GM19438 (cell line): ENCODE results near the gene KCNH8.
A peak's percentile ranks its signal among the peaks of the same experiment; 100 is the strongest.

Source experiments
- ATAC-seq: cut with Tn5 transposase; IDR thresholded peaks from one replicate; pipeline ENCODE4 v1.9.1; 2021; ENCODE audit warnings: low read depth; ENCODE audit not compliant: unreplicated experiment

Gene KCNH8

DNA sequence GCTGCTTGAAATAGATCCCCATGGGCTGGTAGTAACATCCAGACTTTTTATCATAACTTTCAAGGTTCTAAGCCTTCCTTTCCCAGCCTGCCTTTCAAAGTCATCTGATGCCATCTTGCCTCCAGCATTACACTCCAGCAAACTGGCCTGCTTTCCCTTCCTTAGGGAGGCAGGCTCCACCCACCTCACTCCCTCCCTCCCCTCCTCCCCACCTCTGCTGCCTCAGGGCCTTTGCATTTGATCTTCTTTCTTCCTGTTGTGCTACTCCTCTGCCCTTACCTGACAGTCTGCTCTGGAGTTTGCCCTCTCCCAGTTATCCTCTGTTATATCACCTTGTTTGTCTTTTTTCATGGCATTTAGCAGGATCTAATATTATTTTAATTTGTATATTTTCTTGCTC lies 319.5 kb downstream of the KCNH8 start:
- ATAC-seq = no peak

DNA sequence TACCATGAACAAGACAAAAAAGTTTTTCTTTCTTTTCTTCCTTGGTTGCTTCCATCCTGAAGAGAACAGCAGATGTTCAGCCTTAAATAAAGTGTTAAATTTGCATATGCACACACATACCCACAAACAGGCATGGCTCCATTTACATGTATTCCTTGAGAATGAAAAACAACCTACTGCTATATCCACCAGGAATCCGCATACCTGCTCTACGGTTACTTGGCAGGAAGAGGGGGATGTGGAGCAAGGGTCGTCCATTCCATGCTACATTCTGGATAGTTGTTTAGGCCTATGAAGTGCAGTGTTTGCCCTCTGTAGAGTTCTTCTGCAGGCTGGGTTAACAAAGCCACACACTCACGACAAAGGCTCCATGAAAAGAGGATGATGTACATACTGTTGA lies 322.8 kb downstream of the KCNH8 start:
- no peak for ATAC-seq

DNA sequence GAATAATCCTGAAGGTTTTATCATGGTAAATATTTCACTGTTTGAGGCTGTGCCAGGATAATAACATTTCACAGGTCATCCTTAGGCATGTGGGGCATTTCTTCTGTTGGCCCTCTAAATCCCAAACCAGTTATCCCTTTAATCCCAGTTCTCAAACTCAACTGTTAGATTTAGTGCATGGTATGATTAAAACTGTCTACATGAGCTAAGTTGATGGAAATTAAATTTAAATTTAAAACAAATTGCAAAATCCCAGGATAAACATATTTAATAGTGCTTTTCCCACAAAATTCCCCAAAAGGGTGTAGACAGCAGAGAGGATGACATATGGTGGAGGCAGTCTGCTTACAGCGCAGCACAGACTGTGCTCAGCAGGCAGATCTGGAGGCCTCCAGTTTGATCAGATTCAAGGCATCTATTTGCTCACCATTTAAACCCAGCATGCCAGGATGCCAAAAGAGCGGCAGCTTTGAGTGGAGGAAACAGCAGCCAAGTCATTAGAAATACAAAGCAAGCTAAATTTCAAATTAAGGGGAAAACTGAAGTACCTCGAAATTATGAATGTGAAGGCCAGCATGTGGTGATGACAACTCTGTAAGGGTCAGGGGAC lies 325.8 kb downstream of the KCNH8 start:
- no peak for ATAC-seq

DNA sequence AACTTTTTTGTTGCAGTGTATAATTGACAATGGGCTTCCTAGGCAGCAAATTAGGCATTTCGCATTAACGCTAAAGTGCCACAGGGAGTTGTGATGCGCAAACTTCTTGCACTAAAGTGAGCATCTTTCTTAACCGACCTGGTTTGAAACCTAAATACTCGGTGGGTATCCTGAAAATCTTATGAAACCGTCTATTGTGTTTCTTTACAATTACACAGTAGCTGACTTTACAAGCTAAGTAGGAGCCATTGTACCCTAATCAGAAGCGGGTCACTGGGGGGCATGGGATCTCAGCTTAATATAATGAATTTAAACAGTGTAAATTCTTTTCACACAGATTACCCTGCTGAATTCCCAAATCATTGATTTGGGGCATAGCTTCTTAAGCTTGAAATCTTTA lies 328.0 kb downstream of the KCNH8 start:
- no peak for ATAC-seq

DNA sequence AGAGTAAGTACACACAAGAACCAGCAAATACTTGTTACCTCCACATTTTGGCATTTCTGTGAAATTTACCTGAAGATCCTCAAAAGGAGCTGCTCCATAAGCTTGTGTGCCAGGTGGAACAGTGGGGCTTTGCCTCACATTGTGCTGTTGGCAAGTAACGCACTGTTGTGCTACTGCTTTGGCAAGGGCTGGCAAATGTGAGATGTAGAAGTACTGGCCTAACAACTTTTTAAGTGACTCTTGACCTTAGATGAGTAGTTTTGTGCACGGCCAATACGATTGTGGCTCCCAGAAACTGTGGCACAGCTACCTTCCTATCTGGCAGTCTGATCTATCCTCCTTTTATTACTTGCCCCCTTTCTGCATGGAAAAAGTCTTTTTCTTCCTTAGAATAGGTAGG lies 337.0 kb downstream of the KCNH8 start:
- no peak for ATAC-seq

DNA sequence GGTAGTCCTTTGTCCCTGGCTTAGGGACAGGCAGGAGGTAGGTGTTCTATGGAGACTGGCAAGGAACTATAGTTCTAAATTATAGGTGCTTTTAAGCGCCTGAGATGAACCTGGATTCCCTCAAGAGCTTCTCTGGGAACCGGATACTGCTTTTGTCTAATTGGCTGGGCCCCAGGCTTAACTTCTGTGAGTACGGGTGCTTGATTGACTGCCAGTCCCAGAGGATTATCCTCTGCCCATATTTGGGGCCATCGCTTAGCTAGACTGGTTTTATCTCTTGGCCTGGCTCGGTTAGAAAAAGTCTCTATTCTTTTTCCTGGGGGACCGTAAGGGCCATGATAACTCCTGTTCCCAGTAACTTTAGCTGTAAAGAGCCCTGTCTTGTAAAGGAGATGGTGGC lies 339.1 kb downstream of the KCNH8 start:
- no peak for ATAC-seq

DNA sequence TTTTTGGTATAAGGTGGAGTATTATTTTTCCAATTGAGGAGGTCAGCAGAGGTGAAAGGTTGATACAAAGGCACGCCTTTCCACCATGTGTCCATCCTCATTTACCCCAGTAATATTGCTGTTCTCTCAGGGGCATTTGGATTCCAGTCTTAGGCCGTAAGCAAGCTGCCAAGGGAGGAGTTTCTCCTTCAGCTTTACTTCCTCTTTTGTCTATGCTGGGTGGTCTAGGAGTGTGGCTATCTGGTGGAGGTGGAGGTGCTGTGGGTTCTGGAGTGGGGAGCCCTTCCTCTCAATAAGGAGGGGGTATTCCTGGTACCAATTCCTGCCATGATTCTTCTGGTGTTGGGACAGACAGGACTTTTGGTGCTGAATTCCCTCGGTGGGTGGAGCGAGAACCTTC lies 340.6 kb downstream of the KCNH8 start:
- no peak for ATAC-seq

DNA sequence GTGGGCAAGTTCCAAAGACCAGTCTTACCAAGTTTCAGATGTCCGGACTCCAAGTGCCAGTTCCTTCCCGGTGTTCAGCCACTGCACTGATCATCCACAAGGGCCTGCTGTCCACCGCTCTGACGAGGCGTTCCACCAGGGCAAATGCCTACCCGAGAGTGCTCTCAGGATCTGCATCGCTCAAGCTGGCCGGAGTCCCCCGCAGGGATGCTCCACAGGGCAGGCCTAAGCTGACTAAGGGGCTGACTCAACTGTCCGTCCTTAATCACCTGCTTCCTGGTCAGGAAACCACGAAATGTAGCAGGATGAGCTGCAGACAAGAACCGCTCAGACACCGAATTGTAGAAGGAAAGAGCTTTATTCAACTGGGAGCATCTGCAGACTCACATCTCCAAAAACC lies 341.6 kb downstream of the KCNH8 start:
- no peak for ATAC-seq

DNA sequence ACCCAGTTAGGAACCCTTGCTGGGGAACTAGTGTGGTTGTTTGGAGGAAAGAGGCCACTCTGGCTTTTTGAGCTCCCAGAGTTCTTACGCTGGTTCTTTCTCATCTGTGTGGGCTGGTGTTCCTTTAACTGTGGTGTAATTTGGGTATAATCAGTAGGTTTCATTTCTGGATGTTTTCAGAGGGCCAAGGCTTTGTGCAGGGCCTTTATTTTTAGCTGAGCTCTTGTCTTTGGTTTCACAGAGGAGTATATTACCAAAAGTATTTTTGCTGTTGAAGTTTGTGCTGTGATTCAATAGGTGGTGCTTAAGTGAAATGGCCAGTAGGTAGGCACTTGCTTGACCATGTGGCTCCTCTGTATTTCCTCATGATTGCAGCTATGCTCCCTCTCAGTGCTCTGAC lies 357.9 kb downstream of the KCNH8 start:
- ATAC-seq = no peak

DNA sequence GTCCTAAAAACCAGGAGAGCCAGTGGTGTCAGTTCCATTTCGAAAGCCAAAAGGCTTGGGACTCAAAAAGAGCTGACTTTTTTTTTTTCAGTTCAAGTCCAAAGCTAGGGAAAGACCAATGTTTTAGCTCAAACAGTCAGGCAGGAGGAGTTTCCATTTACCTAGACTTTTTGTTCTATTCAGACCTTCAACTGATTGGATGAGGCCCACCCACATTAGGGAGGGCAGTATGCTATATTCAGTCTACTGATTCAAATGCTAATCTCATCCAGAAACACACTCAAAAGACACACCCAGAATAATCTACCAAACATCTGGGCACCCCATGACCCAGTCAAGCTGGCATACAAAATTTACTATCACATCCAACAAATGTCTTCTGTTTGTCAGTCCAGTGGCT lies 374.0 kb downstream of the KCNH8 start:
- ATAC-seq = no peak

DNA sequence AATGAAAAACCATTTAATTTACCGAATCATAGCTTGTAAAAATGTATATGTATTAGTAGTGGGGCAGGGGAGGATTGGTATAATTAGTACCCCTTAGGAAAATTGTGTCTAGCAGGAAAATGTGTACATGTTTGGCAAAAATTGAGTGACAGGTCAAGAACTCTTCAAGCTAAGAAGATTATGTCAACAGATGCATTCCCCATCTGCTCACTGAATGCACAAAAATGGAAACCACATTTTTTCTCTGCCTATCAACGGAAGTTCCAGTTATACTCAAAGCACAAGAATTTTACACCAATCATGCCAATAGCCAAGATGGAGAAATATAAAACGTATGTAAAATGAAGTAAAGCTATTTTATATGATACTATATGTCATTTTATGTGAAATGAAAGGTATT lies 377.8 kb downstream of the KCNH8 start:
- no peak for ATAC-seq

DNA sequence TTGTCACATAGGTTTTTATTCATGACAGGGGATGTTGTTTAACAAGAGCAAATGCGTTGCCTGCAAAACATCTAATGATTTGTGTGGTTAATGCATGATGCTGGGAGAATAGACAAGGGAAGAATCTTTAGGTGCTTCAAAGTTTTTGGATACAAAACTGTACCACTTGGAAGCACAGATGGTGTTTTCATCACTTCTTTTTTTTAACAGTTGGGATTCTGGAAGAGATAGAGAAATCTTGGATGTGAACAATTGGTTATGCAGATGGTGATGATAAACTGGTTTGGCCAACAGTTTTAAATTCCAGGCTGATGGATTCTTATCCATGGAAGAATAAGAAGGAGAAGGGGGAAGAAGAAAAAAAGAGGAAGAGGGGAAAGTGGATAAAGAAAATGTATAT lies 379.4 kb downstream of the KCNH8 start:
- no peak for ATAC-seq

DNA sequence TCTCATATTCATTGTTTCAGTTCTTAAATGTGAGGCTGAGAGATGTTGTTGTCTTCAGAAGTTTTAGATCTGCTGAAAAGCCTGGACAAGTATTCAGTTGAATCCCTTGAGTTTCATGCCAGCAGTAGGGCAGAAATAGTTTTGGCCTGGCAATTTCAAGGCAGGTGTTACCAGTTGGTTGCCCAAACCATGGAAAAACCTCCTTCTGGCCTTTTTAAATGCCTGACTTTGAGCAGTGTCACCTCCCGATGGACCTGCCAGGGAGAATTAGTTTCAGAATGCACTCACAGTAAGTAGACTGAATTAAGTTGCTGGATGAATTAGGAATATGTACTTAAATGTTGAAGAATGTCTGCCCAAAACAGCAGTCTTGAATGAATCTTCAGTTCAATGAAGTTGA lies 383.1 kb downstream of the KCNH8 start:
- ATAC-seq = no peak

DNA sequence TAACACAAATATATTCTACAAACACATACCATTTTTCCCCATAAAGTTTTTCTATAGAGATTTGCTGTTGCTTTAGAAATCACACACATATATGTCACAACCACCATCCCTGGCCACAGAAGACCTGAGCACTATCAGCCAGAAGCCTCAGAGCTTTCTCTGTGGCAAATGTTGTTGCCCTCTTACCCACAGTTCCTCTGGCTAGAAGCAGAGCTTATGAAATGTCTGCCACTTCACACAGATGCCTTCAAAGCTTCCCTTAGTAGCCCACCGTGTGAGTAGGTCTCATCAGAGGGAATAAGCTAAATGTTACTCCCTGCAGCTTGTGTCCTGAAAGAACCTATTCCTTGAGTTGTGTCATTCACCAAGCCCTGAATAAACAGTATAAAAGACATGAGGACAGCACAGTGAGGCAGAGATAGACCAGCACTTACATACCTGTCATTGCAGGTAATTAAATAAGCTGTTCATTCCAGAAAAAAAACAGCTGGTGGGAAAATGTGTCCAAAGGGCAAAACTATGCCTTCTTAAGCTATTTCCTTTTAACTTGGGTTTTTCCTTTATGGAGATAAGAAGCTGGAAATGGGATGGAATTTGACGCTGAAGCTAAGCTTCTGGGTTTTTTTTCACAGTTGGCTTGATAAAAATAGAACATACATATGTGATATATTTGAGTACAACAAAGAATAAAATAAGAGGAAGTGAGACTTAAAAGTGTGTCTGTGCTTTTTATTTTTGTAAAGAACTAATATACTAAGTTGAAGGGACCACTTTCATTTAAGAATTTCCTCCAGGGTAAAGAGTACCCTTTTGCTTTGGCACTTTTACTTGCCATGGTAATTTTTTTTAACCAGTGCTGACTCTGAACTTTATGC lies 391.4 kb downstream of the KCNH8 start:
- peak; percentile 45 for ATAC-seq

DNA sequence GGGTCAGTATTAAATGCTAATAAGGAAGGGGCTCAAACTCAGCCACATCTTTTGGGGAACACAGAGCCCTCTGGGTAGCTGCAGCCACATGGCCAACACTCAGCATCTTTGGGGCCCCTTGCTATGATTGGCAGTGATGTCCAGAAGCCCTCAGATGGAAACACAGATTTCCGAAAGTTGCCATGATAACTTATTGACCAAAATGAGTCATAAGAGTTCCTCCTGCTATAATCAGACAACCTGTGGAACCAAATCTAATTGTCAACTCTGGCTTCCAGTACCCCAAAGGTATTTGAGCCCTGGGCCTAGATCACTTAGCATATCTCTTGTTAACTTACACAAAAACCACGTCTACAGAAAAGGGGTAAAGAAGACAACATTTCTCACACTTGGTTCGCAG lies 392.2 kb downstream of the KCNH8 start:
- peak; percentile 51 for ATAC-seq

DNA sequence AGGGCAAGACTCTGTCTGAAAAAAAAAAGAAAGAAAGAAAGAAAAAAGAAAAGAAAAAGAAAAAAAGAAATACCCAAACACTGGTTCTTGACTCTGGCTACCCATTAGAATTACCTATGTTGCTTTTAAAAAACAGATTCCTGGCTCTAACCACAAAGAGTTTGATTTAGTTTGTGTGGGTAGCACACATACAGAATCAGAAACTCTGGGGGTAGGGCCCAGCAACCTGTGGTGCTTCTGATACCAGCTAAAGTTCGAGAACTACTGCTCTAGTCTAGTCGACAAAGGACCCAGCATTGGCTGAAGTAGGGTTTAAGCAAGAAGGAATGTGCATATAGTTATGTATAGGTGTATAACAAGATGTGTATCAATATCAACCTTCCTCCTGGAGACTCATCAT lies 393.0 kb downstream of the KCNH8 start:
- no peak for ATAC-seq

DNA sequence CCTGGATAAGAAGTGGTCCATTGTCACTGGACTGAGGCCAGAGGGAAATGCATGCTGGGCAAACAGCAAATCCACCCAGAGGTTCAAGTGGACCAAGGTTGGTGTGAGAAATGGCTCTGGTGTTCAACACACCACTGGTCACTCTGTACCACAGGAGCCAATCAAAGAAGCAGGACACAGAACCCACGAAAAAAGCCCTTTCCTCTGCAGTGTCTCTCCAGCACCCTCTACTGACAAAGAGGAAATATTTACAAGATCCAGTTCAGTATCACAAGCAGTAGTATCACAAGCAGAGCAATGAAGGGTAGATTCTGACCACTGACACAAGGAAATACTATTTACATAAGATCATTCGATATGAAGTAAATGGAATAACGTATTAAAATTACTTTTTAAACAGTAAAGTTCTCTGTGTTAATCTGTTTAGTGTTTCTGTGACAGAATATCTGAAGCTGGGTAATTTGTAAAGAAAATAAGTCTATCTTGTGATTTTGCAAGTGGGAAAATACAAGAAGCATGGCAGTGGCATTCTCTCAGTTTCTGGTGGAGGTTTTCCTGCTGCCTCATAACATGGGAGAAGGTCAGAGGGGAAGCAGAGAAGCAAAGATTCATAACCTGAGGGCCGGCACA lies 395.0 kb downstream of the KCNH8 start:
- ATAC-seq = peak; percentile 45

DNA sequence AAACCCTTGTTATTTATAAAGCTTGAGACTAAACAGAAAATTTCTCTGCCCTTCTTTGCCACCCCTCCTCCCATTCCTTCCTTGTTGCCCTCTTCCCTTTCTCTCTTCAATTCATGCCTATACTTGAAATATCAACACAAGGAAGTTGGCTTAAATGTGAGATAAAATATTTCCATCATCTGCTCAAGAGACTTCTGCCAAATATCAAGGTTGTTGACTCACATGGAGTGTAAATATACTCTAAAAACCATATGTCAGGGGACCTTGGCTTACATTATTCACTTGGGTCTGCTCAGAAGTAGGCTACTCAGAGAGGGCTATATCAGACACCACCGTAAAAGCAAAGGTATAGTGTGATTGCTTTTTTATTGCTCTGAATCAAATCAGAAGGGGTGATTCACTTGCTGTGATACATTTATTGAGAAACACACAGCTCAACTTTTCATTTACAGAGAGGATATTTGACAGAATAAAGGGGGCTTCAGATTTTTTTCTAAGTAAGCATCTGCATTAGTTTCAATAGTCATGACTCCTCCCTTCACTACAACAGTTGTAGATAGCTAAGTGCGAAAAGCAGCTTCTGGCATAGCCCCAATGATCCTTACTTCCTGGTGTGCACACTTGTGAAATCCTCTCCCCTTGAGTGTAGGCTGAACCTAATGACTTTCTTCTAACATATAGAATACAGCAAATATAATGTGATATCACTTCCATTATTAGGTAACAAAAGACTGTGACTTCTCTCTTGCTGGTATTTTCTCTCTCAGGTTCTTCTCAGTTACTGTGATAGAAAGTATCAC lies 399.6 kb downstream of the KCNH8 start:
- no peak for ATAC-seq

DNA sequence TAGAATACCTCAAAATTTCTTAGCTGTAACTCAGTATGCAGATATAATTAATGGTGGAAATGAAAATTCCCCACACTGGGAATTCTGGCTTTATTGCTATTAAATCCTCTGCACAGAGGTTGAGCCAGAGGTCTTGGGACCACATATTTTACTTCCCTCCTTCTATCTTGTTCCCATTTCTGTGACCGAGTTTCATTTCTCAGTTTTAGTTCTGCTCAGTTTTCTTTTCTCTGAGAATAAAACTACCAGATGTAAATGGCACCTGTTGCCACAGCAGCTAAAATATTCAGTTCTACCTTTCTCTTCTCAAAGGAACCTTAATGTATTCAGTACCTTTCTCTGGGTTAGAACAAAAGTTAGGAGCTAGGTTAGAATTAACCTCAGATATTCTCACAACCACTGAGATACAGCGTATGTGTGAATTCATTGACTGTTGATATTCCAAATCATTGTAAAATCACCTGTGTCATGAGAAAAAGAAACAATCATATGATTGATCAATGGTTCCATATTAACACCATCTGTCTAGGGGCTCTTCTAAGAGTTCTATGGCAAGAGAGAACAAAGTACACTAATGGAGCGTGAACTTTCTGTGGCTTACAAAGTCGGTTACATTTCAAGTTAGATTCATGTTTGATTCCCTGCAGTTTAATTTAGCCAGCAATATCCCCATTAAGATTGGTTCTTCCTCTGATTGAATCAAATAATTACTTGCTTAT lies 411.6 kb downstream of the KCNH8 start:
- ATAC-seq = peak; percentile 96

DNA sequence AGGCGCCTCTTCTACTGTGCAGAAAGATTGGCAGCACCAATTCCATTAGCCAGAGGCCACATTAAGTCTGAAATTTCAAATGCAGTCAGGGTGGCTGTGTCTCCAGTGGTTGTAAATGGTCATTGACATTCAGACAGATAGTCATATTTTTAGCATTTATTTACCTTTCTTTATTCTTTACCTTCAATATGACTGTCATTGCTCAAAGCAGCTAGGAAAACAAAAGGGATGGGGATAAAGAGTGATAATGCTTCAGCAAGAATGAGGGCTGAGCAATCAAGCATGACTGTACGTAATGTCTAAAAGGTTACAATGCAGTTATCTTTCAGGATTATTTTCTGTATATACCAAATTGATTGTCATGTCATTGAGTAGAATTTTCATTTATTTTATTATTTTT lies 425.3 kb downstream of the KCNH8 start:
- ATAC-seq = no peak
